HepG2 (cell line): ENCODE results near the gene COX4I1. TPM values are rescaled to one million over a fixed set of nuclear protein-coding genes. Genes with fewer than 3 reads are reported as not detected.

ENCODE experiments used
- ASH2L ChIP-seq: fragments of 300-600, 200-600 bp; sonication (generic); IDR thresholded peaks from 2 replicates; pipeline ENCODE4 v1.7.0; 2017; ENCODE audit warnings: low read depth, mild to moderate bottlenecking, moderate library complexity, mixed read lengths, low read length; ENCODE audit not compliant: insufficient read length
- ELF4 ChIP-seq: sonication (generic); formaldehyde crosslinking; IDR thresholded peaks from 2 replicates; pipeline ENCODE4 v1.5.0; 2020; ENCODE audit warnings: missing genetic modification reagents, mild to moderate bottlenecking, moderate library complexity, borderline replicate concordance
- ESRRA ChIP-seq: sonication (generic); formaldehyde crosslinking; IDR thresholded peaks from 2 replicates; pipeline ENCODE4 v1.5.1; 2020; ENCODE audit warnings: mild to moderate bottlenecking, low read depth, missing genetic modification reagents
- FOXJ3 ChIP-seq: sonication (generic); formaldehyde crosslinking; IDR thresholded peaks from 2 replicates; pipeline ENCODE4 v1.4.0; 2020; ENCODE audit warnings: missing genetic modification reagents, mild to moderate bottlenecking, borderline replicate concordance
- GTF3A ChIP-seq: sonication (generic); formaldehyde crosslinking; conservative IDR thresholded peaks from 2 replicates; pipeline ENCODE4 v1.4.0; 2020; ENCODE audit warnings: mild to moderate bottlenecking, missing genetic modification reagents
- MXD1 ChIP-seq: sonication (generic); formaldehyde crosslinking; IDR thresholded peaks from 2 replicates; pipeline ENCODE4 v1.4.0; 2020; ENCODE audit warnings: mild to moderate bottlenecking, missing genetic modification reagents
- PLRG1 ChIP-seq: fragments of 450-650 bp; conservative IDR thresholded peaks from 2 replicates; pipeline ENCODE4 v1.6.1; 2016
- SMC3 ChIP-seq: IDR thresholded peaks from 2 replicates; pipeline ENCODE4 v1.6.1; 2011; ENCODE audit warnings: low read length, improper control_type of control experiment
- SNAI1 ChIP-seq: sonication (generic); formaldehyde crosslinking; IDR thresholded peaks from 2 replicates; pipeline ENCODE4 v1.5.0; 2020; ENCODE audit warnings: mild to moderate bottlenecking, missing genetic modification reagents, borderline replicate concordance
- SP1 ChIP-seq, 2 experiments: fragments of 450-650 bp in 1 of 2; sonication (generic) in 1 of 2; formaldehyde crosslinking in 1 of 2; IDR thresholded peaks; 2 replicates each; pipeline versions ENCODE4 v1.4.0 to v1.6.1; 2016 to 2020; ENCODE audit warnings: missing genetic modification reagents in 1 of 2
- U2AF2 ChIP-seq: fragments of 200-400 bp; formaldehyde crosslinking; IDR thresholded peaks from 2 replicates; pipeline ENCODE4 v1.6.1; 2017; ENCODE audit warnings: low read depth, mild to moderate bottlenecking, low read length
- ZBTB40 ChIP-seq, 2 experiments: fragments of 450-650 bp in 1 of 2; sonication (generic) in 1 of 2; formaldehyde crosslinking in 1 of 2; IDR thresholded peaks; 2 replicates each; pipeline versions ENCODE4 v1.6.1 to v1.8.0; 2016 to 2022; ENCODE audit warnings: antibody characterized with exemption in 1 of 2, mild to moderate bottlenecking in 1 of 2, missing genetic modification reagents in 1 of 2
- ZNF557 ChIP-seq: sonication (generic); formaldehyde crosslinking; IDR thresholded peaks from 2 replicates; pipeline ENCODE4 v1.4.0; 2020; ENCODE audit warnings: missing genetic modification reagents
- ZNF572 ChIP-seq: sonication (generic); formaldehyde crosslinking; IDR thresholded peaks from 2 replicates; pipeline ENCODE4 v1.5.1; 2020; ENCODE audit warnings: mild to moderate bottlenecking, missing genetic modification reagents
- ZNF777 ChIP-seq: sonication (generic); formaldehyde crosslinking; IDR thresholded peaks from 2 replicates; pipeline ENCODE4 v1.4.0; 2020; ENCODE audit warnings: missing genetic modification reagents
- polyA plus RNA-seq, 8 experiments: library from polyadenylated mRNA; depleted of rRNA in 3 of 8; stranded (reverse) in 7 of 8; unstranded in 1 of 8; fragments of >200 nt; fragmentation: Illumina TruSeq in 4 of 8; extraction: Trizol in 4 of 8; gene quantifications; 2 replicates each; pipeline versions ENCODE4 v1.2.1 to v1.2.3, GENCODE V29; 2011 to 2016; ENCODE audit warnings: low read depth in 4 of 8, missing spikeins in 1 of 8, mixed read lengths in 1 of 8; ENCODE audit not compliant: insufficient read depth in 1 of 8
- total RNA-seq, 5 experiments: library from RNA; depleted of rRNA; stranded (reverse); fragments of >200 nt; fragmentation: Illumina TruSeq; extraction: Trizol; gene quantifications; 2 replicates each; pipeline ENCODE4 v1.2.3, GENCODE V29; 2016; ENCODE audit warnings: low read depth in 1 of 5
- TF ChIP-seq, protein P1 (sequence below): IDR thresholded peaks from 2 replicates; pipeline ENCODE4 v1.6.1; 2016; ENCODE audit warnings: low read depth, borderline replicate concordance
- TF ChIP-seq, protein P2 (sequence below): sonication (generic); formaldehyde crosslinking; IDR thresholded peaks from 2 replicates; pipeline ENCODE4 v1.4.0; 2020; ENCODE audit warnings: missing genetic modification reagents, borderline replicate concordance

The COX4I1 gene
- total and polyA plus RNA-seq, 2 of the 13 experiments (the other 11 are each of a cell fraction or from before 2014, with no cell fraction given), result 658 to 902 TPM

GRCh38 chr16:85847681-85848601, 48.4 kb downstream of the COX4I1 start (continued):
- peak; percentile 89; the same call in 1 of the 2 replicates for TF ChIP-seq ELF4 (CRISPR knock-in tag)
- TF ChIP-seq, protein P1, sequence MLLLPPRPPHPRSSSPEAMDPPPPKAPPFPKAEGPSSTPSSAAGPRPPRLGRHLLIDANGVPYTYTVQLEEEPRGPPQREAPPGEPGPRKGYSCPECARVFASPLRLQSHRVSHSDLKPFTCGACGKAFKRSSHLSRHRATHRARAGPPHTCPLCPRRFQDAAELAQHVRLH, result peak; percentile 84; the same call in 1 of the 2 replicates
- TF ChIP-seq MXD1 (CRISPR knock-in tag), result no peak
- TF ChIP-seq ZBTB40 (IDR thresholded peaks at IDR 0.05), result no peak
- peak; percentile 85 for TF ChIP-seq ZBTB40 (CRISPR knock-in tag; IDR thresholded peaks at IDR 0.05)
- TF ChIP-seq SP1 (IDR thresholded peaks at IDR 0.05), result no peak
- no peak for TF ChIP-seq SP1 (CRISPR knock-in tag; IDR thresholded peaks at IDR 0.05)
- TF ChIP-seq PLRG1, result no peak
- peak; percentile 84; the same call in 1 of the 2 replicates for TF ChIP-seq SNAI1 (CRISPR knock-in tag)
- TF ChIP-seq FOXJ3 (CRISPR knock-in tag), result peak; percentile 93
- TF ChIP-seq U2AF2, result no peak
- peak; percentile 6; the same call in 1 of the 2 replicates for TF ChIP-seq SMC3
- TF ChIP-seq ZNF557 (CRISPR knock-in tag), result peak; percentile 87
- TF ChIP-seq ZNF572 (CRISPR knock-in tag), result 0 out of 2 replicates have a peak, but pooled peaks have one; percentile 57
- TF ChIP-seq ESRRA, result peak; percentile 95
- no peak for TF ChIP-seq GTF3A
- TF ChIP-seq, protein P2, sequence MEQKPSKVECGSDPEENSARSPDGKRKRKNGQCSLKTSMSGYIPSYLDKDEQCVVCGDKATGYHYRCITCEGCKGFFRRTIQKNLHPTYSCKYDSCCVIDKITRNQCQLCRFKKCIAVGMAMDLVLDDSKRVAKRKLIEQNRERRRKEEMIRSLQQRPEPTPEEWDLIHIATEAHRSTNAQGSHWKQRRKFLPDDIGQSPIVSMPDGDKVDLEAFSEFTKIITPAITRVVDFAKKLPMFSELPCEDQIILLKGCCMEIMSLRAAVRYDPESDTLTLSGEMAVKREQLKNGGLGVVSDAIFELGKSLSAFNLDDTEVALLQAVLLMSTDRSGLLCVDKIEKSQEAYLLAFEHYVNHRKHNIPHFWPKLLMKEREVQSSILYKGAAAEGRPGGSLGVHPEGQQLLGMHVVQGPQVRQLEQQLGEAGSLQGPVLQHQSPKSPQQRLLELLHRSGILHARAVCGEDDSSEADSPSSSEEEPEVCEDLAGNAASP (CRISPR knock-in tag), result peak; percentile 79
- peak; percentile 96 for TF ChIP-seq ZNF777 (CRISPR knock-in tag)
- TF ChIP-seq ASH2L, result no peak
